Common myeloid progenitor, CD34-positive (primary cell): ENCODE results near the gene ZNF37A.
A peak's percentile ranks its signal among the peaks of the same experiment; 100 is the strongest.
"Not testable (repeated sequence)": the region's sequence is repeated elsewhere in the genome, so short reads cannot be mapped to it uniquely, and the experiment has no call there.

ENCODE experiments used
- CTCF ChIA-PET: fragments of 350-600 bp; sonication (Branson Sonifier 250); formaldehyde crosslinking; loops from one replicate; lab custom pipeline; 2021; ENCODE audit warnings: antibody characterized with exemption; lab: Charles Lee
- POLR2A ChIA-PET: fragments of 350-600 bp; sonication (Branson Sonifier 250); formaldehyde crosslinking; loops from one replicate; lab custom pipeline; 2021; ENCODE audit warnings: antibody characterized with exemption; lab: Charles Lee
- DNase-seq, 3 donors: peaks; one replicate each; pipeline versions ENCODE4 v3.0.0 to v3.0.0-alpha.2; 2013
- H3K27ac ChIP-seq, 2 experiments: 1 replicate in 1 of 2; 2 replicates in 1 of 2; pipeline ENCODE4 v1.7.0; 2013; ENCODE audit warnings: inconsistent platforms in 2 of 2, low read length in 2 of 2, mild to moderate bottlenecking in 2 of 2, low read depth in 1 of 2, moderate library complexity in 1 of 2; ENCODE audit not compliant: severe bottlenecking in 2 of 2, insufficient read depth in 1 of 2, poor library complexity in 1 of 2
- H3K27me3 ChIP-seq, 5 experiments: replicated peaks in 2 of 5; 1 replicate in 3 of 5; 2 replicates in 2 of 5; pipeline versions ENCODE4 v1.6.1 to v1.7.0; 2013; ENCODE audit warnings: low read length in 4 of 5, mild to moderate bottlenecking in 2 of 5, moderate library complexity in 2 of 5, inconsistent platforms in 1 of 5; ENCODE audit not compliant: insufficient read depth in 5 of 5, control insufficient read depth in 4 of 5
- H3K36me3 ChIP-seq, 4 experiments: 1 replicate in 2 of 4; 2 replicates in 2 of 4; pipeline versions ENCODE4 v1.6.1 to v1.7.0; 2013; ENCODE audit warnings: low read length in 3 of 4, control low read depth in 1 of 4, mild to moderate bottlenecking in 1 of 4; ENCODE audit not compliant: control insufficient read depth in 4 of 4, insufficient read depth in 4 of 4
- H3K4me1 ChIP-seq, 4 experiments: 1 replicate in 3 of 4; 2 replicates in 1 of 4; pipeline versions ENCODE4 v1.6.1 to v1.7.1; 2013; ENCODE audit warnings: low read length in 3 of 4, mild to moderate bottlenecking in 3 of 4, control low read depth in 1 of 4, inconsistent platforms in 1 of 4, moderate library complexity in 1 of 4; ENCODE audit not compliant: control insufficient read depth in 4 of 4, insufficient read depth in 4 of 4; ENCODE audit errors: control extremely low read depth in 1 of 4
- H3K4me3 ChIP-seq, 7 experiments: 1 replicate in 4 of 7; 2 replicates in 3 of 7; pipeline versions ENCODE4 v1.5.1 to v1.7.0; 2013; ENCODE audit warnings: mild to moderate bottlenecking in 7 of 7, low read length in 6 of 7, moderate library complexity in 6 of 7, inconsistent platforms in 2 of 7, low read depth in 2 of 7, control low read depth in 1 of 7; ENCODE audit not compliant: insufficient read depth in 4 of 7, control insufficient read depth in 1 of 7; ENCODE audit errors: extremely low read depth in 1 of 7
- H3K9me3 ChIP-seq, 5 experiments: 1 replicate in 4 of 5; 2 replicates in 1 of 5; pipeline versions ENCODE4 v1.6.1 to v1.7.1; 2013; ENCODE audit warnings: low read length in 4 of 5, mild to moderate bottlenecking in 2 of 5, inconsistent platforms in 1 of 5, low read depth in 1 of 5, moderate library complexity in 1 of 5; ENCODE audit not compliant: control insufficient read depth in 4 of 5, insufficient read depth in 2 of 5; ENCODE audit errors: control extremely low read depth in 1 of 5
- WGBS: methylation state at CpG from one replicate; pipeline ENCODE4 v1.1.5; 2013; ENCODE audit not compliant: insufficient coverage; 5-methylcytosine and 5-hydroxymethylcytosine counted together

ZNF37A gene

GRCh38 chr10:38069663-38070062 is 24.5 kb upstream of the ZNF37A start:
- H3K9me3 ChIP-seq, POLR2A ChIA-PET, DNase-seq, CTCF ChIA-PET, H3K4me1 ChIP-seq, H3K27me3 ChIP-seq, H3K27ac ChIP-seq, H3K4me3 ChIP-seq, H3K36me3 ChIP-seq: not testable (repeated sequence)
- no CpG with 5 or more reads among the region's 1 CpG for WGBS

- no peaks in the 10 kb centered on the region for H3K4me1 ChIP-seq
- H3K27ac ChIP-seq = no peak overlapping the region
- H3K27me3 ChIP-seq = no peaks in the 10 kb centered on the region
- peaks cover 0 to 4% (median 3%) of the 10 kb centered on the region in 5 experiments for H3K9me3 ChIP-seq
- DNase-seq = no peak
- CTCF ChIA-PET = no interaction called here
- WGBS = 85% methylated on average over 6 of the region's 8 CpGs
- no peak overlapping the region for H3K4me3 ChIP-seq
- H3K36me3 ChIP-seq = no peaks in the 10 kb centered on the region
- POLR2A ChIA-PET = no interaction called here
Measured at GRCh38 chr10:38070501-38070900, 23.6 kb upstream of the ZNF37A start.

- CTCF ChIA-PET = interaction anchor here (1.5 kb wide), 1 partner anchor 14 kb away, joined by 3 read pairs; no protein-coding TSS in a partner anchor
- Histone ChIP-seq H3K27ac (no peak overlapping the region), H3K9me3 (peaks cover 2 to 19% (median 11%) of the 10 kb centered on the region in 5 experiments)
Measured at GRCh38 chr10:38072552-38072951, 21.6 kb upstream of the ZNF37A start.

GRCh38 chr10:38076687-38077086 is 17.4 kb upstream of the ZNF37A start:
- ChIA-PET CTCF (no interaction called here), POLR2A (no interaction called here)
- WGBS = 78% methylated on average over 2 of the region's 2 CpGs
- Histone ChIP-seq H3K4me3 (no peak overlapping the region), H3K9me3 (peaks cover 2 to 17% (median 11%) of the 10 kb centered on the region in 5 experiments), H3K27me3 (no peaks in the 10 kb centered on the region), H3K27ac (no peak overlapping the region), H3K4me1 (no peaks in the 10 kb centered on the region), H3K36me3 (no peaks in the 10 kb centered on the region)
- no peak for DNase-seq

More at GRCh38 chr10:38072552-38072951, 21.6 kb upstream of the ZNF37A start:
- Histone ChIP-seq H3K36me3 (no peaks in the 10 kb centered on the region), H3K4me1 (no peaks in the 10 kb centered on the region), H3K4me3 (no peak overlapping the region), H3K27me3 (no peaks in the 10 kb centered on the region)
- POLR2A ChIA-PET = no interaction called here
- no peak for DNase-seq

- peak overlapping the region in 5 of 7 experiments; percentile 52 to 87 (median 78) for H3K4me3 ChIP-seq
- POLR2A ChIA-PET, H3K27me3 ChIP-seq, DNase-seq, H3K9me3 ChIP-seq, H3K27ac ChIP-seq: not testable (repeated sequence)
- H3K4me1 ChIP-seq = peaks cover 0 to 16% (median 13%) of the 10 kb centered on the region in 4 experiments
- CTCF ChIA-PET = interaction anchor here (0.8 to 1.9 kb wide), 4 partner anchors 32 to 118 kb away, joined by 3 to 5 read pairs (median 3); partner anchors contain the start of gene ZNF33A
- peaks cover 8 to 24% (median 22%) of the 10 kb centered on the region in 4 experiments for H3K36me3 ChIP-seq
- WGBS = 93% methylated on average over 12 of the region's 15 CpGs
Measured at GRCh38 chr10:38093318-38093717, 819 bp upstream of the ZNF37A start.

GRCh38 chr10:38093816-38094157 is 350 bp upstream of the ZNF37A start:
- 25% methylated on average over 11 of the region's 16 CpGs for WGBS
- Histone ChIP-seq H3K27ac (no peak overlapping the region), H3K4me3 (peak overlapping the region; percentile 52 to 87 (median 78)), H3K9me3 (peaks cover 0 to 10% (median 2%) of the 10 kb centered on the region in 5 experiments), H3K4me1 (peaks cover 0 to 16% (median 13%) of the 10 kb centered on the region in 4 experiments), H3K27me3 (no peaks in the 10 kb centered on the region), H3K36me3 (peaks cover 8 to 28% (median 23%) of the 10 kb centered on the region in 4 experiments)
- POLR2A ChIA-PET = no interaction called here
- DNase-seq = no peak
- CTCF ChIA-PET = interaction anchor here (0.8 to 1.9 kb wide), 2 partner anchors 61 to 119 kb away, joined by 3 to 5 read pairs; no protein-coding TSS in a partner anchor

GRCh38 chr10:38094927-38095574 is 914 bp downstream of the ZNF37A start:
- DNase-seq = peak in 2 of 3 donors; percentile 14 to 21
- 67% methylated on average over 21 of the region's 21 CpGs for WGBS
- Histone ChIP-seq H3K27ac (peak overlapping the region; percentile 72 to 88), H3K4me3 (peak overlapping the region; percentile 52 to 87 (median 78)), H3K9me3 (peaks cover 0 to 20% (median 4%) of the 10 kb centered on the region in 5 experiments), H3K4me1 (peaks cover 0 to 16% (median 13%) of the 10 kb centered on the region in 4 experiments), H3K27me3 (no peaks in the 10 kb centered on the region), H3K36me3 (peaks cover 16 to 40% (median 29%) of the 10 kb centered on the region in 4 experiments)
- ChIA-PET POLR2A (interaction anchor here (0.6 kb wide), 1 partner anchor 259 kb away, joined by 3 read pairs; no protein-coding TSS in a partner anchor), CTCF (interaction anchor here (0.6 to 1.9 kb wide), 3 partner anchors 11 to 120 kb away, joined by 3 to 5 read pairs (median 5); no protein-coding TSS in a partner anchor)
